Measurements from ENCODE around the gene GNAT2.

GNAT2 gene

GRCh38 chr1:109640285-109640865, 21.0 kb upstream of the GNAT2 start:
- Histone ChIP-seq H3K9ac (ENCODE audit: low read length) (no peak overlapping the region), H3K36me3 (ENCODE audit: control insufficient read depth, insufficient read depth, low read length) (no peaks in the 10 kb centered on the region), H3K27ac (ENCODE audit: low read depth, low read length) (no peak overlapping the region), H3K4me3 (ENCODE audit: low read length) (no peak overlapping the region), H3K4me1 (ENCODE audit: control insufficient read depth, insufficient read depth, low read length) (peaks cover 4% of the 10 kb centered on the region), H3K27me3 (ENCODE audit: control insufficient read depth, insufficient read depth, low read length) (no peaks in the 10 kb centered on the region)

- no peak overlapping the region for H3K9ac ChIP-seq (ENCODE audit: low read length)
These were observed 20.4 kb upstream of the GNAT2 start for GRCh38 chr1:109639841-109640184.

GRCh38 chr1:109639063-109639840, 19.8 kb upstream of the GNAT2 start:
- Histone ChIP-seq H3K4me3 (ENCODE audit: low read length) (no peak overlapping the region), H3K27ac (ENCODE audit: low read depth, low read length) (no peak overlapping the region), H3K4me1 (ENCODE audit: control insufficient read depth, insufficient read depth, low read length) (peaks cover 4% of the 10 kb centered on the region), H3K9ac (ENCODE audit: low read length) (no peak overlapping the region), H3K27me3 (ENCODE audit: control insufficient read depth, insufficient read depth, low read length) (no peaks in the 10 kb centered on the region), H3K36me3 (ENCODE audit: control insufficient read depth, insufficient read depth, low read length) (no peaks in the 10 kb centered on the region)

More at GRCh38 chr1:109639841-109640184, 20.4 kb upstream of the GNAT2 start:
- Histone ChIP-seq H3K4me1 (ENCODE audit: control insufficient read depth, insufficient read depth, low read length) (peaks cover 4% of the 10 kb centered on the region), H3K36me3 (ENCODE audit: control insufficient read depth, insufficient read depth, low read length) (no peaks in the 10 kb centered on the region), H3K27me3 (ENCODE audit: control insufficient read depth, insufficient read depth, low read length) (no peaks in the 10 kb centered on the region), H3K27ac (ENCODE audit: low read depth, low read length) (no peak overlapping the region), H3K4me3 (ENCODE audit: low read length) (no peak overlapping the region)

GRCh38 chr1:109637446-109637845, 18.0 kb upstream of the GNAT2 start:
- Histone ChIP-seq H3K27ac (ENCODE audit: low read depth, low read length) (no peak overlapping the region), H3K4me3 (ENCODE audit: low read length) (no peak overlapping the region), H3K36me3 (ENCODE audit: control insufficient read depth, insufficient read depth, low read length) (no peaks in the 10 kb centered on the region), H3K4me1 (ENCODE audit: control insufficient read depth, insufficient read depth, low read length) (peaks cover 4% of the 10 kb centered on the region), H3K27me3 (ENCODE audit: control insufficient read depth, insufficient read depth, low read length) (no peaks in the 10 kb centered on the region), H3K9ac (ENCODE audit: low read length) (no peak overlapping the region)

- peaks cover 4% of the 10 kb centered on the region for H3K4me1 ChIP-seq (ENCODE audit: control insufficient read depth, insufficient read depth, low read length)
- H3K27me3 ChIP-seq (ENCODE audit: control insufficient read depth, insufficient read depth, low read length): no peaks in the 10 kb centered on the region
- no peak overlapping the region for H3K27ac ChIP-seq (ENCODE audit: low read depth, low read length)
- H3K4me3 ChIP-seq (ENCODE audit: low read length): no peak overlapping the region
- no peak overlapping the region for H3K9ac ChIP-seq (ENCODE audit: low read length)
- no peaks in the 10 kb centered on the region for H3K36me3 ChIP-seq (ENCODE audit: control insufficient read depth, insufficient read depth, low read length)
These were observed 17.0 kb upstream of the GNAT2 start for GRCh38 chr1:109636201-109636952.

GRCh38 chr1:109635862-109636200, 16.4 kb upstream of the GNAT2 start:
- no peak overlapping the region for H3K27ac ChIP-seq (ENCODE audit: low read depth, low read length)
- H3K4me1 ChIP-seq (ENCODE audit: control insufficient read depth, insufficient read depth, low read length): peaks cover 4% of the 10 kb centered on the region
- no peaks in the 10 kb centered on the region for H3K27me3 ChIP-seq (ENCODE audit: control insufficient read depth, insufficient read depth, low read length)
- H3K4me3 ChIP-seq (ENCODE audit: low read length): no peak overlapping the region
- H3K36me3 ChIP-seq (ENCODE audit: control insufficient read depth, insufficient read depth, low read length): peaks cover 3% of the 10 kb centered on the region
- H3K9ac ChIP-seq (ENCODE audit: low read length): no peak overlapping the region

GRCh38 chr1:109634771-109635750, 15.6 kb upstream of the GNAT2 start:
- H3K36me3 ChIP-seq (ENCODE audit: control insufficient read depth, insufficient read depth, low read length): peaks cover 3% of the 10 kb centered on the region
- no peak overlapping the region for H3K27ac ChIP-seq (ENCODE audit: low read depth, low read length)
- H3K9ac ChIP-seq (ENCODE audit: low read length): no peak overlapping the region
- H3K4me1 ChIP-seq (ENCODE audit: control insufficient read depth, insufficient read depth, low read length): peaks cover 4% of the 10 kb centered on the region
- H3K27me3 ChIP-seq (ENCODE audit: control insufficient read depth, insufficient read depth, low read length): no peaks in the 10 kb centered on the region
- no peak overlapping the region for H3K4me3 ChIP-seq (ENCODE audit: low read length)

GRCh38 chr1:109634292-109634691, 14.9 kb upstream of the GNAT2 start:
- no peak overlapping the region for H3K4me3 ChIP-seq (ENCODE audit: low read length)
- H3K36me3 ChIP-seq (ENCODE audit: control insufficient read depth, insufficient read depth, low read length): peaks cover 8% of the 10 kb centered on the region
- H3K9ac ChIP-seq (ENCODE audit: low read length): no peak overlapping the region
- peaks cover 4% of the 10 kb centered on the region for H3K4me1 ChIP-seq (ENCODE audit: control insufficient read depth, insufficient read depth, low read length)
- no peaks in the 10 kb centered on the region for H3K27me3 ChIP-seq (ENCODE audit: control insufficient read depth, insufficient read depth, low read length)
- no peak overlapping the region for H3K27ac ChIP-seq (ENCODE audit: low read depth, low read length)

- Histone ChIP-seq H3K27me3 (ENCODE audit: control insufficient read depth, insufficient read depth, low read length) (no peaks in the 10 kb centered on the region), H3K4me3 (ENCODE audit: low read length) (no peak overlapping the region), H3K4me1 (ENCODE audit: control insufficient read depth, insufficient read depth, low read length) (peaks cover 4% of the 10 kb centered on the region), H3K36me3 (ENCODE audit: control insufficient read depth, insufficient read depth, low read length) (peaks cover 23% of the 10 kb centered on the region), H3K27ac (ENCODE audit: low read depth, low read length) (no peak overlapping the region), H3K9ac (ENCODE audit: low read length) (no peak overlapping the region)
These were observed 13.4 kb upstream of the GNAT2 start for GRCh38 chr1:109632671-109633346.

GRCh38 chr1:109631513-109632505, 12.4 kb upstream of the GNAT2 start:
- Histone ChIP-seq H3K27me3 (ENCODE audit: control insufficient read depth, insufficient read depth, low read length) (no peaks in the 10 kb centered on the region), H3K4me1 (ENCODE audit: control insufficient read depth, insufficient read depth, low read length) (peaks cover 4% of the 10 kb centered on the region), H3K9ac (ENCODE audit: low read length) (no peak overlapping the region), H3K36me3 (ENCODE audit: control insufficient read depth, insufficient read depth, low read length) (peaks cover 30% of the 10 kb centered on the region), H3K4me3 (ENCODE audit: low read length) (no peak overlapping the region), H3K27ac (ENCODE audit: low read depth, low read length) (no peak overlapping the region)

Data from rectal smooth muscle tissue (tissue), 1 donor.